SU-DHL-6 (cell line): ENCODE data around the gene MAPKBP1.

Source experiments
- H2AFZ ChIP-seq: fragments of 200-600 bp; sonication (generic); 2 replicates; pipeline ENCODE4 v1.6.1; 2014; ENCODE audit warnings: low read depth, mild to moderate bottlenecking, moderate library complexity, mixed read lengths, antibody characterized with exemption, low read length; ENCODE audit not compliant: severe bottlenecking
- H3F3A ChIP-seq: fragments of 200-600 bp; shearing (Covaris generic); 2 replicates; pipeline ENCODE4 v1.6.0; 2016; ENCODE audit warnings: antibody characterized with exemption, mild to moderate bottlenecking; ENCODE audit not compliant: insufficient read depth
- H3K27ac ChIP-seq: fragments of 200-600 bp; sonication (generic); 2 replicates; pipeline ENCODE4 v1.5.1; 2016; ENCODE audit warnings: low read depth, mild to moderate bottlenecking, low read length, moderate library complexity, mixed read lengths
- H3K27me3 ChIP-seq: fragments of 200-600 bp; sonication (generic), shearing (Covaris generic); 2 replicates; pipeline ENCODE4 v1.6.0; 2014; ENCODE audit warnings: mild to moderate bottlenecking, low read length
- H3K36me3 ChIP-seq: fragments of 200-600 bp; sonication (generic); 2 replicates; pipeline ENCODE4 v1.6.1; 2014; ENCODE audit warnings: mild to moderate bottlenecking, low read length, mixed read lengths
- H3K4me2 ChIP-seq: fragments of 300-600, 200-600 bp; shearing (Covaris generic), sonication (generic); 2 replicates; pipeline ENCODE4 v1.6.0; 2014; ENCODE audit warnings: low read length, low read depth, mild to moderate bottlenecking; ENCODE audit not compliant: poor library complexity, severe bottlenecking
- H3K4me3 ChIP-seq: fragments of 200-600 bp; sonication (generic); 2 replicates; pipeline ENCODE4 v1.5.1; 2014; ENCODE audit warnings: antibody characterized with exemption, low read length, mild to moderate bottlenecking, mixed read lengths; ENCODE audit not compliant: insufficient read depth, poor library complexity, severe bottlenecking
- H3K79me2 ChIP-seq: fragments of 200-600 bp; sonication (generic); 2 replicates; pipeline ENCODE4 v1.6.1; 2014; ENCODE audit warnings: mild to moderate bottlenecking, low read length, moderate library complexity; ENCODE audit not compliant: insufficient read depth
- H3K9ac ChIP-seq: fragments of 200-600 bp; sonication (generic); 2 replicates; pipeline ENCODE4 v1.7.0; 2014; ENCODE audit warnings: mild to moderate bottlenecking, low read length
- H3K9me2 ChIP-seq: fragments of 200-600 bp; sonication (generic); replicated peaks from 2 replicates; pipeline ENCODE4 v1.6.1; 2014; ENCODE audit warnings: low read length; ENCODE audit not compliant: insufficient read depth
- H3K9me3 ChIP-seq: fragments of 200-600 bp; sonication (generic); 2 replicates; pipeline ENCODE4 v1.6.1; 2014; ENCODE audit warnings: low read length, mixed read lengths; ENCODE audit not compliant: insufficient read depth
- H4K20me1 ChIP-seq: fragments of 200-600 bp; sonication (generic); 2 replicates; pipeline ENCODE4 v1.6.1; 2014; ENCODE audit warnings: low read depth, mild to moderate bottlenecking, antibody characterized with exemption, low read length, moderate library complexity, mixed read lengths
- EZH2phosphoT487 ChIP-seq: fragments of 200-600 bp; sonication (generic), shearing (Covaris generic); conservative IDR thresholded peaks from 2 replicates; pipeline ENCODE4 v1.6.1; 2018; ENCODE audit warnings: mild to moderate bottlenecking, antibody characterized with exemption, low read length, moderate library complexity, mixed read lengths
- TF ChIP-seq, protein P1 (sequence below): fragments of 200-600 bp; sonication (generic); IDR thresholded peaks from one replicate; pipeline ENCODE4 v1.5.1; 2017; ENCODE audit warnings: antibody characterized with exemption, mild to moderate bottlenecking, low read length, moderate library complexity; ENCODE audit not compliant: insufficient read depth, poor library complexity, severe bottlenecking

The MAPKBP1 gene

DNA sequence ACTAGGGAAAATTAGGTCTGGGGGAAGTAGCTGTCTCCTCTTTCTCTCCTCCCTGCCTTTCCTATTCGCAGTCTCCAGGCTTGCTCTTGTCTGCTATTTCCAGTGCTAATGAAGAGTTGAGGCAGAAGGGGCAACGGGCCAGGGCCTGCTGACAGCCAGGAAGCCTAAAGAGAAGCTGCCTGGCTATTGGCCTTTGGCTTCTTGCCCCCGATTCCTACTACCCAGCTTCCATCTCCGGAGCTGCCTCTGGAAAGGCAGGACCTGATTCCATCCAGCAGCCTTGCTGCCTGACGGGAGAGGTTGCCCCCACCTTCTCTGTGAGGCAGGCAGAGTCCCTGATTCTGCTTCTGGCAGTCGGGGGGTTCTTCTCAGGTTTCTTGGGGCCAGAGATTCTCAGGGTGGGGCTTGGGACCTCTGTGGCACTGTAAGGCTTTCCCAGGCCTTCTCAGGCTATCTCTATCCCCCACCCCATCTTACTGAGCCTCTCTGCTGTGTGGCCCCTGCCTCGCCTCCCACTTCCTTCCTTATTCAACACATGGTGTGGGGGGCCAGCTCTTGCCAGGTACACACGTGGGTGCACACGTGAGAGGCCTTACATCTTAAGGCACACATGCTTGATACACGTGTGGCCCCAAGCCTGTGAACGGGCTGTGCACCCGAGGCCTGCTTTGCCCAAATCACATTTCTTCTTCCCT is 35.4 kb downstream of the MAPKBP1 start:
- H3K9me3 ChIP-seq, result no peaks in the 10 kb centered on the region
- H3K4me3 ChIP-seq, result no peak overlapping the region
- H3K4me2 ChIP-seq, result no peak overlapping the region
- no peaks in the 10 kb centered on the region for H3K9me2 ChIP-seq
- H3F3A ChIP-seq, result no peaks in the 10 kb centered on the region
- no peak overlapping the region for H3K27ac ChIP-seq
- no peaks in the 10 kb centered on the region for H3K79me2 ChIP-seq
- H3K9ac ChIP-seq, result no peak overlapping the region
- no peaks in the 10 kb centered on the region for H3K27me3 ChIP-seq
- no peaks in the 10 kb centered on the region for H4K20me1 ChIP-seq
- no peaks in the 10 kb centered on the region for H3K36me3 ChIP-seq
- H2AFZ ChIP-seq, result no peak overlapping the region
- TF ChIP-seq, protein P1, sequence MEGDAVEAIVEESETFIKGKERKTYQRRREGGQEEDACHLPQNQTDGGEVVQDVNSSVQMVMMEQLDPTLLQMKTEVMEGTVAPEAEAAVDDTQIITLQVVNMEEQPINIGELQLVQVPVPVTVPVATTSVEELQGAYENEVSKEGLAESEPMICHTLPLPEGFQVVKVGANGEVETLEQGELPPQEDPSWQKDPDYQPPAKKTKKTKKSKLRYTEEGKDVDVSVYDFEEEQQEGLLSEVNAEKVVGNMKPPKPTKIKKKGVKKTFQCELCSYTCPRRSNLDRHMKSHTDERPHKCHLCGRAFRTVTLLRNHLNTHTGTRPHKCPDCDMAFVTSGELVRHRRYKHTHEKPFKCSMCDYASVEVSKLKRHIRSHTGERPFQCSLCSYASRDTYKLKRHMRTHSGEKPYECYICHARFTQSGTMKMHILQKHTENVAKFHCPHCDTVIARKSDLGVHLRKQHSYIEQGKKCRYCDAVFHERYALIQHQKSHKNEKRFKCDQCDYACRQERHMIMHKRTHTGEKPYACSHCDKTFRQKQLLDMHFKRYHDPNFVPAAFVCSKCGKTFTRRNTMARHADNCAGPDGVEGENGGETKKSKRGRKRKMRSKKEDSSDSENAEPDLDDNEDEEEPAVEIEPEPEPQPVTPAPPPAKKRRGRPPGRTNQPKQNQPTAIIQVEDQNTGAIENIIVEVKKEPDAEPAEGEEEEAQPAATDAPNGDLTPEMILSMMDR, result no peak
- TF ChIP-seq EZH2phosphoT487, result no peak

DNA sequence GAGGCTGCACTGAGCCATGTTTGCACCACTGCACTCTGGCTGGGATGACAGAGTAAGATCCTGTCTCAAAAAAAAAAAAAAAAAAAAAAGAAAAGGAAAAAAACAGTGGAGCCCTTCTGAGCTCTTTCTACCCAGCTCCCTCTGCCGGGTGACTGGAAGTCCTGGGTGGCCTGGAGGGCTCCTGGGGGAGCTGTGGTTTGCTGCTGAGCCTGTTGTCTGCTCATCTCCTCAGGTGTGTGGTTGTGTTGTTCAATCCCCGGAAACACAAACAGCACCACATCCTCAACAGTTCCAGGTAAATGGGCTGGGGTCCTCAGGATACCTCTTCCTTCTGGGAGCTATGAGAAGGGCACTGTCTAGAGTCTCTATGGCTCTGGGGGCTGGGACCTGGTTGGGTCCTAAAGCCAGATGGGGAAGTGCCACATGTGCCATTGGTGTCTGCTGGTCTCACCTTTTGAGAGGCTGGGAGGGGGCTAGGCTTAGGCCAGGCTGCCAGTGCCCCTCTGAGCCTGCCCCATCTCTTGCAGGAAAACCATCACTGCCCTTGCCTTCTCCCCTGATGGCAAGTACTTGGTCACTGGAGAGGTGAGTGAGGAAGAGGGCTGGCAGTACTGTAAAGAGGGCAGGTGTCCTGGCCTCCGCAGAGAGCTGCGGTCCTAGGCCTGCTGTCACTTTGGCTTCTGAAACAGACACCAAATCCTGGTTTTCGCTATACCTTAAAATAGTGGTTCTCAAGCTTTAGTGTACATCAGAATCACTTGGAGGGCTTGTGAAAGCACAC is 36.6 kb downstream of the MAPKBP1 start:
- TF ChIP-seq, protein P1, result no peak
- TF ChIP-seq EZH2phosphoT487, result no peak
- Histone ChIP-seq H3K4me3 (no peak overlapping the region), H3K79me2 (no peaks in the 10 kb centered on the region), H3K27me3 (no peaks in the 10 kb centered on the region), H4K20me1 (no peaks in the 10 kb centered on the region), H3K4me2 (no peak overlapping the region), H3K9me2 (no peaks in the 10 kb centered on the region), H3K9ac (no peak overlapping the region), H3K9me3 (no peaks in the 10 kb centered on the region), H3F3A (no peaks in the 10 kb centered on the region), H2AFZ (no peak overlapping the region), H3K27ac (no peak overlapping the region), H3K36me3 (no peaks in the 10 kb centered on the region)

DNA sequence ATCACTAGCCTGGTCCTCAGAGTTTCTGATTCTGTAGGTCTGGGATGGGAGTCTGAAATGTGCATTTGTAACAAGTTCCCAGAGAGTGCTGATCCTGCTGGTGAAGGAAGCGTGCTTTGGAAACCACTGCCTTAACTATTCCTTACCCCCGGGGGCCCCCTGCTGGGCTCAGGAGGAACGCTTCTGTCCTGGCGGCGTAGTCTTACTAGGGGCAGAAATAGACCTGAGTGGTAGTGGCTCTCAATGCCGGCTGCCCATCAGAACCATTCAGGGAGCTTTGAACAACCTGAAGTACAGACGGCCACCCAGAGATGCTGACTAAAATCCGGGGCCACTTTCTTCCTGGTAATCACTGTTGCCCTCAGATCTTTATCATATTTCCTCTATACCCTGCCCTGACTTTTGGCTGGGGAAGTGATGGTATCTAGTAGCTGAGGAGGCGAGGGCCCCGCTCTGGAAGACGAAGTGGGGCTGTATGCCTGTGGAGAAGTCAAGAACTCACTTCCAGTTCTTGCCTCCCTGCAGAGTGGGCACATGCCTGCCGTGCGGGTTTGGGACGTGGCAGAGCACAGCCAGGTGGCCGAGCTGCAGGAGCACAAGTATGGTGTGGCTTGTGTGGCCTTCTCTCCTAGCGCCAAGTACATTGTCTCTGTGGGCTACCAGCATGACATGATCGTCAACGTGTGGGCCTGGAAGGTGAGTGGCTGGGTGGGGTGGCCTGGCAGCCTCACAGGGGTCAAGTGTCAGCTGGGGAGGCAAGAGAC is 37.3 kb downstream of the MAPKBP1 start:
- Histone ChIP-seq H4K20me1 (no peaks in the 10 kb centered on the region), H3K27ac (no peak overlapping the region), H3K4me2 (no peak overlapping the region), H3K9me2 (no peaks in the 10 kb centered on the region), H3F3A (no peaks in the 10 kb centered on the region), H3K9ac (no peak overlapping the region), H3K27me3 (no peaks in the 10 kb centered on the region), H3K36me3 (no peaks in the 10 kb centered on the region), H3K4me3 (no peak overlapping the region), H2AFZ (no peak overlapping the region), H3K79me2 (no peaks in the 10 kb centered on the region), H3K9me3 (no peaks in the 10 kb centered on the region)
- TF ChIP-seq, protein P1, result peak; percentile 88
- TF ChIP-seq EZH2phosphoT487, result no peak
